ENCODE measurements around the gene FLRT1. TPM values are rescaled to one million over a fixed set of nuclear protein-coding genes. Genes with fewer than 3 reads are reported as not detected.

FLRT1 gene
- total RNA-seq, 4 donors from 2014 or later: 0.54 to 4.0 (median 3.8) TPM

DNA sequence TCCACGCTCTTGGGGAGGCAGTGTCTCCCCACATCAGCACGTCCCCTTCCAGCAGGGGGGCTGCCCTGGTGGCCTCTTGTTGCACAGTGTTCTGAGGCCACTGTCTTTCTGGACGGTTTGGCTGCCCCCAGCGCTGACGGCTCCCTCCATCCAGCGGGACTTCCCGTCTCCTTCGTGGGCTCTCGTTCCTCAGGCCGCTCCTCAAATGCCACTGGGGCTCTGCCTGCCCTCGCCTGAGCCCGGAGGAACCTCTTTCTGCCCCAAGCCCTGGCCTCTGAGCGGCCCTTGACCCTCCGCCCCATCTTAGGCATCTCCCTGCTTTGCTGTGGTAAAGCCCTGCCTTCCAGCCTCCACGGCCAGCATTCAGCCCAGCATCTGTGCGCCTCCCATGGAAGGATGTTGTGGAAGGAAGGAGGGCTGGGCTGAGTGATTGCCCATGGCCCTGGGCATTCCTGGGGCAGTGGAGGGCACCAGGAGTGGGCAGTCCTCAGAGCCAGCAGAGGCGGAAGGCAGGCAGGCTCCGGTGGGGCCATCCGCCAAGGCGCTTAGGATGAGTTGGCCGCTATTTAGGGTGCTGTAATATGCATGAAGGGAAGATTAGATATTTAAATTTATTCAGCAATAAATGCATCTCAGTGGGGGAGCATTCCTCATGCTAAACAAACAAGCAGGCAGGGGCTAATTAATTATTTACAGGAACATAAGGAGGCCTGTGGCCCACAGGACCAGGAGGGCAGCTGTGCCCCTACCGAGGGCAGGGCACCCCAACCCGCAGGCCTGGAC is 31.7 kb upstream of the FLRT1 start:
- Histone ChIP-seq H3K9me3 (no peaks in the 10 kb centered on the region), H3K4me1 (peaks cover 30 to 50% of the 10 kb centered on the region in 2 donors), H3K4me3 (replicated peaks in 1 of 3) (no peak overlapping the region), H3K36me3 (no peaks in the 10 kb centered on the region), H3K27ac (no peak overlapping the region), H3K27me3 (no peaks in the 10 kb centered on the region)
- TF ChIP-seq POLR2A (IDR thresholded peaks at IDR 0.05): no peak
- no peak for TF ChIP-seq CTCF (IDR thresholded peaks at IDR 0.05)
- 81 to 84% methylated on average over 22 to 23 of the region's 23 CpGs for WGBS, 2 donors
- intact Hi-C loops (cut with DNase I): loop anchor here (10.0 kb wide), 1 partner anchor 81 kb away; no protein-coding TSS in a partner anchor
- no peak for DNase-seq

DNA sequence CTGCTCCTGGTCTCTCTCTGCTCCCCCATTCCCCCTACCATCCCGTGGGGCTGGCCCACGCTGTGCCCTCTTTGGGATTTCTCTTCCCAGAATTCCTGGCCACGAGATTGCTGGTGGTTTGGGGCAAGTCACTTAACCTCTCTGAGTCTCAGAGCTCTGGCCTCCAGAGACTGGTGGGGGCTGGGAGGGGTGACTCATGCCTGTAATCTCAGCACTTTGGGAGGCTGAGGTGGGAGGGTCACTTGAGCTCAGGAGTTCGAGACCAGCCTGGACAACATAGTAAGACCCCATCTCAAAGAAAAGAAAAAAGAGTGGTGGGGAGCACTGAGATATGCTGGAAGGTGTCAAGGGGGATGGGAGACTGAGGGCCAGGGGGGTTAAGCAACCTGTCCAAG is 31.1 kb upstream of the FLRT1 start:
- intact Hi-C loops (cut with DNase I): loop anchor here (10.0 kb wide), 1 partner anchor 80 kb away; no protein-coding TSS in a partner anchor
- DNase-seq: no peak
- TF ChIP-seq CTCF (IDR thresholded peaks at IDR 0.05) (no peak), POLR2A (IDR thresholded peaks at IDR 0.05) (no peak)
- Histone ChIP-seq H3K27me3 (no peaks in the 10 kb centered on the region), H3K4me3 (replicated peaks in 1 of 3) (no peak overlapping the region), H3K4me1 (peaks cover 25 to 44% of the 10 kb centered on the region in 2 donors), H3K36me3 (no peaks in the 10 kb centered on the region), H3K27ac (no peak overlapping the region), H3K9me3 (no peaks in the 10 kb centered on the region)
- 76 to 81% methylated on average over 4 of the region's 4 CpGs for WGBS, 2 donors

DNA sequence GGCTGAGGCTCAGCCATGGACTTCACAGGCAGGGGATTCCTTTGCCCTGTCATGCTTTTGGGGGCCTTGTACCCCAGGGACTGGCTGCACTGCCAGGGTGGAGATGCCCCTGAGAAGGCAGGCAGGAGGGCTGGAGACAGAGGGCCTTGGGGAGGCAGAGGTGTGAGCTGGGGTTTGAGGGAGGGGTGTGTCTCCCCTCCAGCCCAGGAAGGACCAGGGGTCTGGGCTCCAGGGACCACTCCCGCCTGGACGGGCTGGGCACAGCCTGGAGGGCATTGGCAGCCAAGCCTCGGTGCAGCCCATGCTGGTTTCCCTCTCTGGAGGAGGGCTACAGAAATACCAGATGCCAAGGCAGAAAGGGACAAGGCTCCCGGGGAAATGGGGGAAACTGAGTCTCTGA is 30.0 kb upstream of the FLRT1 start:
- Histone ChIP-seq H3K27me3 (no peaks in the 10 kb centered on the region), H3K27ac (no peak overlapping the region), H3K4me3 (replicated peaks in 1 of 3) (no peak overlapping the region), H3K36me3 (no peaks in the 10 kb centered on the region), H3K9me3 (no peaks in the 10 kb centered on the region), H3K4me1 (peaks cover 16 to 33% of the 10 kb centered on the region in 2 donors)
- 94% methylated on average over 4 of the region's 4 CpGs; no CpG with 5 or more reads in 1 of the 2 donors for WGBS, 2 donors
- TF ChIP-seq POLR2A (IDR thresholded peaks at IDR 0.05) (no peak), CTCF (IDR thresholded peaks at IDR 0.05) (no peak)
- DNase-seq: no peak
- intact Hi-C loops (cut with DNase I): loop anchor here (10.0 kb wide), 1 partner anchor 79 kb away; no protein-coding TSS in a partner anchor

DNA sequence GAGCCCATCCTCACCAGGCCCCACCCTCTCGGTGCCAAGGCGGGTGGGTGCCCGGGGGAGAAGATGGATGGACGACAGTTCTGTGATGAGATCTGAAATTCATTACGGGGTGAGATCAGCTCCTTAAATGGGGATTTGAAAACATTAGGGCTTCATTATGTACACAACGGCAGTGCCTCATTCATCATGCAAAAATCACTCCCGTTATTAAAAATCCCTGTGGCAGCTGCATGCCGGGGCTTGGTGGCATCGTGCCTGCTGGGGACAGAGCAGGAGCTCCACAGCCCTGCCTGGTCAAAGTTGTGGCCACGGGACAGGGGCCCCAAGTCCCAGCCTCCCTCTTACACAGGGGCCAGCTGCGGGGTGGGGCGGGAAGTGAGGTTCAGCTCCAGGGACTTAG is 29.3 kb upstream of the FLRT1 start:
- Histone ChIP-seq H3K9me3 (no peaks in the 10 kb centered on the region), H3K36me3 (no peaks in the 10 kb centered on the region), H3K4me3 (replicated peaks in 1 of 3) (no peak overlapping the region), H3K4me1 (peaks cover 13 to 26% of the 10 kb centered on the region in 2 donors), H3K27ac (no peak overlapping the region), H3K27me3 (no peaks in the 10 kb centered on the region)
- no peak for DNase-seq
- TF ChIP-seq POLR2A (IDR thresholded peaks at IDR 0.05): no peak
- TF ChIP-seq CTCF (IDR thresholded peaks at IDR 0.05): no peak
- intact Hi-C loops (cut with DNase I): loop anchor here (10.0 kb wide), 1 partner anchor 78 kb away; no protein-coding TSS in a partner anchor
- 62 to 91% methylated on average over 10 to 12 of the region's 12 CpGs for WGBS, 2 donors

GRCh38 chr11:64007160-64007628 is 28.5 kb upstream of the FLRT1 start:
- DNase-seq: no peak
- peaks cover 13 to 19% of the 10 kb centered on the region in 2 donors for H3K4me1 ChIP-seq
- WGBS, 2 donors: 13 to 14% methylated on average over 26 of the region's 27 CpGs
- intact Hi-C loops (cut with DNase I): loop anchor here (10.0 kb wide), 1 partner anchor 78 kb away; no protein-coding TSS in a partner anchor
- no peaks in the 10 kb centered on the region for H3K9me3 ChIP-seq
- H3K4me3 ChIP-seq (replicated peaks in 1 of 3): peak overlapping the region in 1 of 3 donors; percentile 9
- TF ChIP-seq POLR2A (IDR thresholded peaks at IDR 0.05): no peak
- no peak for TF ChIP-seq CTCF (IDR thresholded peaks at IDR 0.05)
- peak overlapping the region in 1 of 3 donors; percentile 56 for H3K27ac ChIP-seq
- H3K27me3 ChIP-seq: no peaks in the 10 kb centered on the region
- H3K36me3 ChIP-seq: no peaks in the 10 kb centered on the region

Data from thyroid gland (tissue), 4 donors.